ENCODE measurements around the gene NSD1.

Gene NSD1

GRCh38 chr5:177096162-177097015 lies 37.2 kb upstream of the NSD1 start:
- DNase-seq (ENCODE audit: low read depth in 1 of 2, low spot score in 1 of 2): no peak

GRCh38 chr5:177097016-177097985 lies 36.3 kb upstream of the NSD1 start:
- no peak for DNase-seq (ENCODE audit: low read depth in 1 of 2, low spot score in 1 of 2)

GRCh38 chr5:177098120-177098469 lies 35.5 kb upstream of the NSD1 start:
- no peak for DNase-seq (ENCODE audit: low read depth in 1 of 2, low spot score in 1 of 2)

- no peak for DNase-seq (ENCODE audit: low read depth in 1 of 2, low spot score in 1 of 2)
These were observed 35.0 kb upstream of the NSD1 start for GRCh38 chr5:177098470-177099141.

GRCh38 chr5:177099422-177100093 lies 34.0 kb upstream of the NSD1 start:
- no peak for DNase-seq (ENCODE audit: low read depth in 1 of 2, low spot score in 1 of 2)

GRCh38 chr5:177100714-177101121 lies 32.9 kb upstream of the NSD1 start:
- DNase-seq (ENCODE audit: low read depth in 1 of 2, low spot score in 1 of 2): no peak

GRCh38 chr5:177103523-177104253 lies 29.9 kb upstream of the NSD1 start:
- no peak for DNase-seq (ENCODE audit: low read depth in 1 of 2, low spot score in 1 of 2)

GRCh38 chr5:177105691-177106476 lies 27.7 kb upstream of the NSD1 start:
- no peak for DNase-seq (ENCODE audit: low read depth in 1 of 2, low spot score in 1 of 2)

GRCh38 chr5:177107159-177107558 lies 26.4 kb upstream of the NSD1 start:
- DNase-seq (ENCODE audit: low read depth in 1 of 2, low spot score in 1 of 2): no peak

- no peak for DNase-seq (ENCODE audit: low read depth in 1 of 2, low spot score in 1 of 2)
These were observed 23.8 kb upstream of the NSD1 start for GRCh38 chr5:177109810-177110209.

- DNase-seq (ENCODE audit: low read depth in 1 of 2, low spot score in 1 of 2): peak in 1 of 2 donors; percentile 52
These were observed 21.7 kb upstream of the NSD1 start for GRCh38 chr5:177111720-177112394.

- no peak for DNase-seq (ENCODE audit: low read depth in 1 of 2, low spot score in 1 of 2)
These were observed 20.9 kb upstream of the NSD1 start for GRCh38 chr5:177112589-177113220.

GRCh38 chr5:177113566-177114424 lies 19.8 kb upstream of the NSD1 start:
- peak; percentile 58 to 68 for DNase-seq (ENCODE audit: low read depth in 1 of 2, low spot score in 1 of 2)

GRCh38 chr5:177116631-177117373 lies 16.8 kb upstream of the NSD1 start:
- DNase-seq (ENCODE audit: low read depth in 1 of 2, low spot score in 1 of 2): peak; percentile 62 to 71

- DNase-seq (ENCODE audit: low read depth in 1 of 2, low spot score in 1 of 2): no peak
These were observed 16.0 kb upstream of the NSD1 start for GRCh38 chr5:177117441-177118045.

- no peak for DNase-seq (ENCODE audit: low read depth in 1 of 2, low spot score in 1 of 2)
These were observed 11.0 kb upstream of the NSD1 start for GRCh38 chr5:177122566-177122965.

All from stimulated activated CD4-positive, alpha-beta T cell treated with anti-CD3 and anti-CD28 coated beads, Interleukin-15, amount 100 ng/mL, for 1 hour (primary cell).